Measurements from ENCODE around the gene SLC35F3. TPM values are rescaled to one million over a fixed set of nuclear protein-coding genes. Genes with fewer than 3 reads are reported as not detected.

SLC35F3 gene
- total RNA-seq, 3 donors from 2014 or later = 0.13 to 1.7 (median 0.76) TPM

DNA sequence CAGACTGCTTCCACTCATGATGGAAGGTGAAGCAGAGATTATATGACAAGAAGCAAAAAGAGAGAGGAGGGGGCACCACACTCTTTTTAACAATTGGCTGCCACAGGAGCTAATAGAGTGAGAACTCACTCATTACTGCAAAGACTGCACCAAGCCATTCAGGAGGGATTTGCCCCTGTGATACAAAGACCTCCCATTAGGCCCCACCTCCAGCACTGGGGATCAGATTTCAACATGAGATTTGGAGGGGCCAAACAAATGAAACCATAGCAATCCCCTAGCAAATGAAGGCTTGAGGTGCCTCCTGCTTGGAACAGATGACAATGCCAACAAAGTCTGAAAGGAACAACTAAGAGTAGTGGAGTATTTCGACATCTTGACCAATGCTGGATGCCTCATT lies 346.3 kb downstream of the SLC35F3 start:
- ATAC-seq = no peak
- Mint-ChIP-seq H3K27me3 (ENCODE audit: low read depth) (no peaks in the 10 kb centered on the region), H3K4me3 (no peak overlapping the region), H3K36me3 (ENCODE audit: insufficient read depth) (no peaks in the 10 kb centered on the region), H3K4me1 (ENCODE audit: low read depth) (peaks cover 7% of the 10 kb centered on the region), H3K9me3 (peaks cover 3% of the 10 kb centered on the region)
- no peak for DNase-seq

DNA sequence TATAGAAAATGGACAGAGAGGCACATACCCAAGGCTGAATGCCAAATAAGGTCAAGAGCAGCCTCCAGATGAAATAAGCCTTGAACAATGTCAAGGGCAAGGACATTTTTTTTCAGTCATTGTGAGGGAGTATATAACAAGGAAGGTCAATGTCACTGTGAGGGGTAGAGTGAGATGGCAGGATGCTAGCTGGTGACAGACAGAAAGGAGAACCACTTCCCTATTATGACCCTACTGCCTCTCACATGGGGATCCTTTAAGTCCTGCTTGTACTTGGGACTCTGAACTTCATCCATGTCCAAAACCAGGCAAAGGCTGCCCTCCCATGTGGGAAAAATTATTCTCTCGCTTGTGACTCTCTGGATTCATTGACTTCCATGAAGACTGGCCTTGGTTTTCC lies 349.3 kb downstream of the SLC35F3 start:
- no peaks in the 10 kb centered on the region for H3K27me3 Mint-ChIP-seq (ENCODE audit: low read depth)
- H3K4me1 Mint-ChIP-seq (ENCODE audit: low read depth) = peaks cover under 1% of the 10 kb centered on the region
- no peak overlapping the region for H3K4me3 Mint-ChIP-seq
- peaks cover 14% of the 10 kb centered on the region for H3K9me3 Mint-ChIP-seq
- ATAC-seq (no peak), DNase-seq (no peak)
- peaks cover 3% of the 10 kb centered on the region for H3K36me3 Mint-ChIP-seq (ENCODE audit: insufficient read depth)

DNA sequence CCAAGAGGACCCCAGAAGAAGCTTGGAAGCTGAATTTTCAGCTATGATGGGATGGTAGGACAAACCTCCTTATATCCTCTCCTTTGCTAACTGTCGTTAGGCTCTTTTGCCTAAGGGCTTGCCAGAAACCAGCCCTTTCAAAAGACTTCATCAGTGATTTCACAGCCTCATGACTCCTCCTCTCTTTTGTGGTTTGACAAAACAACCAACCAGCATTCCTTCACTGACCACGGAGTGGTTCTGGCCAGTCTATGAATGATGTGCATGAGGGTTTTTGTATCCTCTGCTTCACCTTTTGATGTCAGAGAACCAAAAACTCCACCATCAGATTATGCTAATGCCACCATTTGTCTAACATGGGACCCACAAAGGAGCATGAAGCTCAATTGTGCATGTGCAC lies 351.9 kb downstream of the SLC35F3 start:
- Mint-ChIP-seq H3K4me1 (ENCODE audit: low read depth) (peaks cover 15% of the 10 kb centered on the region), H3K9me3 (peaks cover 15% of the 10 kb centered on the region), H3K36me3 (ENCODE audit: insufficient read depth) (peaks cover 3% of the 10 kb centered on the region), H3K4me3 (no peak overlapping the region), H3K27me3 (ENCODE audit: low read depth) (no peaks in the 10 kb centered on the region)
- ATAC-seq (no peak), DNase-seq (no peak)

DNA sequence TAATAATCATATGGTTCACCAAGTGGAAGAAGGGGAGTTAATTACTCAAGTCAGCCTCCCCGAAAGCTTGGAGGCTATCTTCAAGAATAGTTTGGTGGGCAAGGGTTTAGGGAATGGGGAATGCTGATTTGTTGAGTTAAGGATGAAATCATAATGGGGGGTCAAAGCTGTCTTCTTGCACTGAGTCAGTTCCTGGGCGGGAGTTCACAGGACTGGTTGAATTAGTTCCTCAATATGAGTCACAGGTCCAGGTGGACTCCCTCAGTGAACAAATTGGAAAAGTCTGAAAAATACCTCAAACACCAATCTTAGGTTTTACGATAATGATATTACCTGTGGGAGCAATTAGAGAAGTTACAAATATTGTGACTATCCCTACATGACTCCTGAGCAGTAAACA lies 353.6 kb downstream of the SLC35F3 start:
- H3K4me3 Mint-ChIP-seq = no peak overlapping the region
- H3K27me3 Mint-ChIP-seq (ENCODE audit: low read depth) = no peaks in the 10 kb centered on the region
- peaks cover 15% of the 10 kb centered on the region for H3K4me1 Mint-ChIP-seq (ENCODE audit: low read depth)
- no peak for ATAC-seq
- peaks cover 15% of the 10 kb centered on the region for H3K9me3 Mint-ChIP-seq
- H3K36me3 Mint-ChIP-seq (ENCODE audit: insufficient read depth) = peaks cover 3% of the 10 kb centered on the region
- DNase-seq = no peak

DNA sequence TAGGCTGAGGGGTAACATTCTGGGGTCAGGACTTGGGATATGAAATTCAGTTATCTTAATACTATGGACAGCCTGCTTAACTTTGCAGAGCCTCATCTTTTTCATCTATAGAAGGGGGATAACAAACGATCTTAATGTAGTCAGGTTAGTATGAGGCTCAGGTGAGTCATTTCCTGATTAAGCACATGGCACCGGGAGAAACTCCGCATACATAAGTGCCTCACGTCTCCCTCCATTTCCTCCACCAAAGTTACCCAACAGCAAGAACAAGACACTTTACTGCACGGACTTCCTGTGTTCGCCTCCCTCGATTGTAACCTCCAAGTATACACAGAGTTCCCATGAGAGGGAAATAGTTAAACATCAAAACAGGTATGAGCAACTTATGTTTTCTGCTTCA lies 356.1 kb downstream of the SLC35F3 start:
- Mint-ChIP-seq H3K4me1 (ENCODE audit: low read depth) (peaks cover 15% of the 10 kb centered on the region), H3K36me3 (ENCODE audit: insufficient read depth) (peaks cover 3% of the 10 kb centered on the region), H3K27me3 (ENCODE audit: low read depth) (no peaks in the 10 kb centered on the region), H3K4me3 (peak overlapping the region; percentile 11), H3K9me3 (peaks cover 15% of the 10 kb centered on the region)
- no peak for DNase-seq
- ATAC-seq = peak; percentile 78 to 84

DNA sequence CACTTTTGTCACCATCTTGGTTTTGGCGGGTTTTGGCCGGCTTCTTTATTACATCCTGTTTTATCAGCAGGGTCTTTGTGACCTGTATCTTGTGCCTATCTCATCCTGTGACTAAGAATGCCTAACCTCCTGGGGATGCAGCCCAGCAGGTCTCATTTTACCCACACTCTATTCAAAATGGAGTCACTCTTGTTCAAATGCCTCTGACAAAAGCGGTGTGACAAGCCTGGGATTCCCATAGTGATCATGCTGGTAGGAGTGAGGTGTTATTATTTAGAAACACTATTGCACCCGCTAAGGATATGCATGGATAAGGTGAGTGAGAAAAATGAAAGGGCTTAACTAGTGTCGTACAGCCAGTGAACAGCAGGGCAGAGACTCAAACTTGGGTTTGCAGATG lies 357.1 kb downstream of the SLC35F3 start:
- H3K4me1 Mint-ChIP-seq (ENCODE audit: low read depth) = peaks cover 15% of the 10 kb centered on the region
- H3K4me3 Mint-ChIP-seq = no peak overlapping the region
- ATAC-seq = no peak
- H3K36me3 Mint-ChIP-seq (ENCODE audit: insufficient read depth) = peaks cover 3% of the 10 kb centered on the region
- no peaks in the 10 kb centered on the region for H3K27me3 Mint-ChIP-seq (ENCODE audit: low read depth)
- peaks cover 15% of the 10 kb centered on the region for H3K9me3 Mint-ChIP-seq
- DNase-seq = no peak

DNA sequence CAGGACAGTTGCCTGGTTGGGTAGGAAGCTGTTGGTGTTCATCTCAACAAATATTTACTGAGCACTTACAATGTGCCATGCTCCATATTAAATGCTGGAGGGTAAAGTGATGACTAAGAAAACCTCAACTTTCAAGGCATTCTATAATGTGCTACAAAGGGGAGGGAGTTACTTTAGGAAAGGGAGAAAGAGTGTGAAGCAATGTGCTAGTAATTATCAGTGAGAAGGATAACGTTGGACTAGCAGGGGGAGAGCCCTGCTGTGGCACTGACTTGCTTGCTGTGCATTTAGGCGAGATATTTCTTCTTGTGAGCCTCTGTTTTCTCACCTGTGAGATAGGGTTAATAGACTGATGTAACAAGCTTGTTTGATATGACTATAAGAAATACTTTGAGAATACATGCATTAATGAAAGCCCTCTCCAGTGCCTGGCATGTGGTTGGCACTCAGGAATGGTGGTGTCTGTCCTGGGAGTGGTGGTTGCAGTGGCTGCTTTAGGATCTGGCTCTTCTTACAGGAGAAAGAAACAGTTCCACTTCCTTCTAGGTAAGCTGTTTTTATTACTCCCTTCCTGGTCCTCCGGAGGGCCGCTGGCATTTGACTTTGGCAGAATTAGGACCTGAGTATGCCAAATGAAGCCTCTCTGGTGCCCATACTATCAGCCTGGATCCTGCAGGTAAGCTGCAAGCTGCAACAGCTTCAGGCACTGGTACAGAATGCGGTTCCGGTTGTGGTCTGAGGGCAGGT lies 357.7 kb downstream of the SLC35F3 start:
- H3K27me3 Mint-ChIP-seq (ENCODE audit: low read depth) = no peaks in the 10 kb centered on the region
- DNase-seq (no peak), ATAC-seq (no peak)
- peaks cover 14% of the 10 kb centered on the region for H3K9me3 Mint-ChIP-seq
- peaks cover 2% of the 10 kb centered on the region for H3K36me3 Mint-ChIP-seq (ENCODE audit: insufficient read depth)
- no peak overlapping the region for H3K4me3 Mint-ChIP-seq
- peaks cover 15% of the 10 kb centered on the region for H3K4me1 Mint-ChIP-seq (ENCODE audit: low read depth)

DNA sequence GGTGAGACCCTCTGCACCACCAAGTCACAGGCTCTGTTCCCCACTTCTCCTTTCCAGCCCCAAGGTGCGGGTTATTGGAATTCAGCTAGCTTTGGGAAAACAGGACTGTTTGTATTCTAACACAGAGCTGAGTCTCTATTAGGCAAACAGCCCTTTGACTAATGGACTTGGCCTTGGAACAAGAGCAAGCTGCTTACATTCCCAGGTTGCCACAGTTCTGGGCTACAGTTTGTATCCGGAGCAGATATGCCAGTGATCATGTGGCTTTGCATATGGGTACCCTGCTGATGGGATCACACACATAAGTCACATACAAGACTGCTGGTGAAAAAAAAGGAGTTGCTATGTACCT lies 358.3 kb downstream of the SLC35F3 start:
- Mint-ChIP-seq H3K36me3 (ENCODE audit: insufficient read depth) (no peaks in the 10 kb centered on the region), H3K9me3 (peaks cover 8% of the 10 kb centered on the region), H3K4me3 (no peak overlapping the region), H3K27me3 (ENCODE audit: low read depth) (no peaks in the 10 kb centered on the region), H3K4me1 (ENCODE audit: low read depth) (peaks cover 15% of the 10 kb centered on the region)
- DNase-seq = no peak
- ATAC-seq = no peak

DNA sequence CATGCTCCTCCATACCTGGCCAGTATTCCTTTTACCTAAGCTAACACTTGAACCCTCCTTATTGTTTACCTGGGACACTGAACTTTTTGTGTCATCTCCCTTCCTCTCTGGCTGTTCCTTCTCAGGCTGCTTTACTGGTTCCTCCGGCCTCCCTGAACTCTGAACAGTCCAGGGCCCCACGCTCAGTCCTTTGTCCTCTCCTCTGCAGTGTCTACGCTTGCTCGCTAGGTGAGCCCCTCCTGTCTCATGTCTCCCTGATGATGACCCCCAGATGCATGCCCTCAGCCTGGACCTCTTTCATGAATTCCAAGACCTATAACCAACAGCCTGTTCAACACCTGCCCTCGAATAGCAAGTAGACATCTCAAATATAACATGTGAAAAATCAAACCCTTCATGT lies 360.4 kb downstream of the SLC35F3 start:
- no peaks in the 10 kb centered on the region for H3K36me3 Mint-ChIP-seq (ENCODE audit: insufficient read depth)
- ATAC-seq (no peak), DNase-seq (no peak)
- H3K4me3 Mint-ChIP-seq = no peak overlapping the region
- H3K4me1 Mint-ChIP-seq (ENCODE audit: low read depth) = peaks cover 17% of the 10 kb centered on the region
- H3K9me3 Mint-ChIP-seq = no peaks in the 10 kb centered on the region
- no peaks in the 10 kb centered on the region for H3K27me3 Mint-ChIP-seq (ENCODE audit: low read depth)

DNA sequence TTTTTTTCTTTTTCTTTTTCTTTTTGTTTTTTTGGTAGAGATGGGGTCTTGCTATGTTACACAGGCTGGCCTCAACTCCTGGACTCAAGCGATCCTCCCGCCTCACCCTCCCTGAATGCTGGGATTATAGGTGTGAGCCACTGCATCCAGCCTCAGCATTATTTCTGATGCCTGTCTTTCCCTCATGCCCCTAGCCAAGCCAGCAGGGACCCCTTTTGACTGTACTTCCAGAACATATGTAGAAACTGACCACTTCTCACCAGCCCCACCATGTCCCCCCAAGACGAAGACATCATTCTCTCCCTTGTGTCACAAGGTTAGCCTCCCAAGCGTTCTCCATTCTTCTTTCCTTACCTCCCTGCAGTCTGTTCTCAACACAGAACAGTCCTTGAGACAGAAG lies 360.8 kb downstream of the SLC35F3 start:
- no peak for ATAC-seq

DNA sequence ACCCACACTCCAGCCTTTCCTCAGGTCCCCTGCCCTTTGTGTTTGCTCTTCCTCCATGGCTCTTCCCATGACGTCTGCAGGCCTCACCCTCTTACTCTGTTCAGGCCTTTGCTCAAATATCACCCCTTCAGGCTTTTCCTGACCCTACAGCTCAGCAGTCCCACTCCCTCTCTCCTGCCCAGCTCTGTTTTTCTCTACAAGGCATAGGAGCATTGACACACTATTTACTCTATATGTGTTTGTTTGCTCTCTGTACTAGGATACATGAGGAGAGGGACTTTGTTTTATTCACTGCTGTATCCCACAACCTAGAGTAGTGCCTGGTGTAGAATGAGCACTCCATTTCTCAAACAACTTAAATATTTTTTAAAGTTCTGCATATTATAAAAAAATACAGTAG lies 361.4 kb downstream of the SLC35F3 start:
- DNase-seq (no peak), ATAC-seq (no peak)
- no peaks in the 10 kb centered on the region for H3K36me3 Mint-ChIP-seq (ENCODE audit: insufficient read depth)
- no peaks in the 10 kb centered on the region for H3K9me3 Mint-ChIP-seq
- no peaks in the 10 kb centered on the region for H3K27me3 Mint-ChIP-seq (ENCODE audit: low read depth)
- H3K4me3 Mint-ChIP-seq = no peak overlapping the region
- peaks cover 19% of the 10 kb centered on the region for H3K4me1 Mint-ChIP-seq (ENCODE audit: low read depth)

More for the DNA sequence above, 360.8 kb downstream of the SLC35F3 start:
- no peaks in the 10 kb centered on the region for H3K36me3 Mint-ChIP-seq (ENCODE audit: insufficient read depth)
- peaks cover 18% of the 10 kb centered on the region for H3K4me1 Mint-ChIP-seq (ENCODE audit: low read depth)
- H3K27me3 Mint-ChIP-seq (ENCODE audit: low read depth) = no peaks in the 10 kb centered on the region
- no peaks in the 10 kb centered on the region for H3K9me3 Mint-ChIP-seq
- H3K4me3 Mint-ChIP-seq = no peak overlapping the region
- DNase-seq = no peak

DNA sequence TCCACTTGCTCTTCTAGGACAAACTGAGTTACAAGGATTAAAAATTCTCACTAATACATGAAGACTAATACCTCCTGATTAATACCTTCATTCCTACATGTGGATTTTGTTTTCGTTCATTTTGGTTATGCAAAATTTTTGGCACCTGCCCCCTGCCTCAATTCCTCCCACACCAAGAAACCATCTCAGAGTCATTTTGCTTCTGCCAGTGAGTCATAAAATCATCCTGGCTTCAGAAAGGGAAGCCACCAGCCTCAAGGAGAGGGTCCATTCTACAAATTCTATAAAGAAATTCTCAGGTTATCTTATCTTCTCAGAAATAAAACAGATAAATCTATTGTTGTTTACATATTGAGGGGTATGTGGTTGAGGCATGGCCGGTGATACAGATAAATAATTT lies 365.6 kb downstream of the SLC35F3 start:
- peak; percentile 20 to 23 for ATAC-seq
- H3K4me1 Mint-ChIP-seq (ENCODE audit: low read depth) = peaks cover 28% of the 10 kb centered on the region
- DNase-seq = no peak
- no peaks in the 10 kb centered on the region for H3K36me3 Mint-ChIP-seq (ENCODE audit: insufficient read depth)
- H3K4me3 Mint-ChIP-seq = no peak overlapping the region
- no peaks in the 10 kb centered on the region for H3K9me3 Mint-ChIP-seq
- H3K27me3 Mint-ChIP-seq (ENCODE audit: low read depth) = no peaks in the 10 kb centered on the region

DNA sequence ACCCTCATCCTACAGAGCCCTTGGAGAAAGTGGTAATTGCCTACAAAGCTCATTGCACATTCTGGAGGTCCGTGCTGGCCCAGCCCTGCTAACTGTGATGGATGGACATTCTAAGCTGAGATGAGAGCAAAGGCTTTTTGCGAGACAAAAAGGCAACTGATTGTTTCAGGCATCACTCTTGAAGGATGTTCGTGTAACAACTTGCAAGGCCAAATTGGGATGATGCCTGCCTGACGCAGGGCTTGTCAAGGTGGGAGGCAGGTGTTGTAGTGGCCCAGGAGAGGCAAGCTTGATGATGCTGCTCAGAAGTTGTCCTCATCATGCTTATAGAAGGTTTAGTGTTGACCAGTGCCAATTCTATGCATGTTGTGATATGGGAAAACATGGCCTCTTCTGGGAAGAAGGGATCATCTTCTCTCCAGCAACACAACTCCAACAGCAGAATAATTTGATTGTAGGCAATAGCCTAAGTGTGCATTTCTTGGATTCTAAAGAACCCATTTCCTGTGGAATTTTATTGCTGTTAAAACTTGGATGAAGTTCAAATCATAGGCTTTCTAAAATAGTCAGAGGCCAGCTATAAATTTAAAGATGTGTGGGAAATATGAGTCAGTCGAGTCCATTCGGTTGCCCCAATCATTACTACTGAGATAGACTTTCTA lies 366.2 kb downstream of the SLC35F3 start:
- H3K4me1 Mint-ChIP-seq (ENCODE audit: low read depth) = peaks cover 28% of the 10 kb centered on the region
- ATAC-seq (peak in 1 of 2 donors; percentile 10), DNase-seq (no peak)
- H3K9me3 Mint-ChIP-seq = no peaks in the 10 kb centered on the region
- H3K27me3 Mint-ChIP-seq (ENCODE audit: low read depth) = no peaks in the 10 kb centered on the region
- no peak overlapping the region for H3K4me3 Mint-ChIP-seq
- H3K36me3 Mint-ChIP-seq (ENCODE audit: insufficient read depth) = no peaks in the 10 kb centered on the region

DNA sequence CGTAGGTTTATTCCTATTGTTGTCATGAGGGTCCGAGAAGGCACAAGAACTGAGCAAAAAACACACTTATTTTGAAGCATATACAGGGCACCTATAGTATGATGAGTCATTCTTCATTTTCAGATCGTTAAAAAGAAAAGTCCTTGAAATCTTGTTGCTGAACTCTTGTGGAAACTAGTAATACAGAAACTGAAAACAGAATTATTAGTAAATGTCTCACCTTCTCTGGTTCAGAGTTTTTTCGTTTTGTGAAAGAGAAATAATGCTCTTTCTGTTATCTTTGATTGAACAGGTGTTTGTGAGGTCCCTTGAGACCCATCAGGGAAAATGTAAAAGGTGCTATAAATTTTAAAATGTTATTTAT lies 366.7 kb downstream of the SLC35F3 start:
- Mint-ChIP-seq H3K4me1 (ENCODE audit: low read depth) (peaks cover 28% of the 10 kb centered on the region), H3K27me3 (ENCODE audit: low read depth) (no peaks in the 10 kb centered on the region), H3K36me3 (ENCODE audit: insufficient read depth) (no peaks in the 10 kb centered on the region), H3K9me3 (no peaks in the 10 kb centered on the region), H3K4me3 (no peak overlapping the region)
- DNase-seq = no peak
- ATAC-seq = peak; percentile 90 to 92

DNA sequence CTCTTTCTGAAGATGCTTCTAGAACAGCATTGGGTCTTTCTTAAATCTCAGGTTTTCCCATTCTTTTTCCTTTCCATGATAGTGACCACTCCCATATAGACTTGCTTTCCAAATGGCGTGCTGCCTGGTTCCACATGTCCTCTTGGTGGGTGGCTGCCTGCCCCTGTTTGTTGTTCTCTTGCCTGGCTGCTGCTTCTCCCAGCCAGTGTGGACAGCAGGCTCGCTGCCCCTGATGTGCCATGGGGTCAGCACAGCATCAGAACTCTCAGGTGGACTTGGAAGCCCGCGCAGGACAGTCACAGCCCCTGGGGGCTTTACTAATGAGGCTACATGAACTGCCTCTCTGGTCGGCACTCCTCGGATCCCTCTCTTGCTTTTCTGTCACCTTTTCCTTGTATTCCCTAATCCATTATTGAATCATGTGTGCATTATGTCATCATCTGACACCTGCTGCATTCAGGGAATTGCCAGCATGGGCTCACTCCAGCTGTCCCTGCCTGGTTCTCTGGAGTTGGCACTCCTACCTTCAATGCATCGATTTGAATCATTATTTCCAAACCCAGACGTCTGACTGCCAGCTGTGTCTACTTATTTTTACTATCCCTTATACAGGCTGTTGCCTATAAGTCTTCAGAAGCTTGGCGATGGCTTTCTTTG lies 368.3 kb downstream of the SLC35F3 start:
- no peak overlapping the region for H3K4me3 Mint-ChIP-seq
- no peaks in the 10 kb centered on the region for H3K36me3 Mint-ChIP-seq (ENCODE audit: insufficient read depth)
- H3K27me3 Mint-ChIP-seq (ENCODE audit: low read depth) = no peaks in the 10 kb centered on the region
- H3K9me3 Mint-ChIP-seq = no peaks in the 10 kb centered on the region
- DNase-seq (no peak), ATAC-seq (no peak)
- peaks cover 28% of the 10 kb centered on the region for H3K4me1 Mint-ChIP-seq (ENCODE audit: low read depth)
